Stimulated activated CD4-positive, alpha-beta T cell treated with anti-CD3 and anti-CD28 coated beads, Interleukin-1b, Interleukin-23, amount 100 ng/mL, for 48 hours (primary cell): ENCODE data around the gene ACOXL.
"Not testable (repeated sequence)": the region's sequence is repeated elsewhere in the genome, so short reads cannot be mapped to it uniquely, and the experiment has no call there.

ENCODE experiments used
- DNase-seq: peaks from one replicate; pipeline ENCODE4 v3.0.0-alpha.2; 2020

The ACOXL gene

GRCh38 chr2:110732422-110733413 is at the start of gene ACOXL:
Gene ACOXL, plus strand, starts transcription at chr2:110732573. Its CDS starts 35,817 bp downstream, at chr2:110768390.
- DNase-seq: no peak

GRCh38 chr2:110682872-110683271 is 49.5 kb upstream of the ACOXL start:
- DNase-seq: no peak

GRCh38 chr2:110687775-110688484 is 44.4 kb upstream of the ACOXL start:
- not testable (repeated sequence) for DNase-seq

- DNase-seq: no peak
Observed at GRCh38 chr2:110688594-110689091, 43.7 kb upstream of the ACOXL start.

- no peak for DNase-seq
Observed at GRCh38 chr2:110690083-110690965, 42.0 kb upstream of the ACOXL start.

- DNase-seq: no peak
Observed at GRCh38 chr2:110691612-110692258, 40.6 kb upstream of the ACOXL start.

GRCh38 chr2:110695146-110695898 is 37.1 kb upstream of the ACOXL start:
- DNase-seq: not testable (repeated sequence)

GRCh38 chr2:110698253-110698652 is 34.1 kb upstream of the ACOXL start:
- not testable (repeated sequence) for DNase-seq

GRCh38 chr2:110702514-110703380 is 29.6 kb upstream of the ACOXL start:
- DNase-seq: no peak

GRCh38 chr2:110707386-110707965 is 24.9 kb upstream of the ACOXL start:
- DNase-seq: no peak

- DNase-seq: no peak
Observed at GRCh38 chr2:110708455-110708854, 23.9 kb upstream of the ACOXL start.

- no peak for DNase-seq
Observed at GRCh38 chr2:110712737-110713136, 19.6 kb upstream of the ACOXL start.

- DNase-seq: peak; percentile 16
Observed at GRCh38 chr2:110713513-110714362, 18.6 kb upstream of the ACOXL start.

GRCh38 chr2:110714452-110715224 is 17.7 kb upstream of the ACOXL start:
- DNase-seq: no peak

- no peak for DNase-seq
Observed at GRCh38 chr2:110716959-110717645, 15.3 kb upstream of the ACOXL start.

GRCh38 chr2:110717734-110718133 is 14.6 kb upstream of the ACOXL start:
- DNase-seq: no peak

- no peak for DNase-seq
Observed at GRCh38 chr2:110718382-110718781, 14.0 kb upstream of the ACOXL start.
